Middle frontal gyrus (tissue), 1 donor: ENCODE measurements around the gene SGMS2.
"Not testable (repeated sequence)": the region's sequence is repeated elsewhere in the genome, so short reads cannot be mapped to it uniquely, and the experiment has no call there.

Experiments
- DNase-seq: peaks from one replicate; pipeline ENCODE4 v3.0.0-alpha.2; 2015; ENCODE audit warnings: low spot score; ENCODE audit errors: extremely low spot score

Gene SGMS2

GRCh38 chr4:107863850-107864371 lies 39.2 kb downstream of the SGMS2 start:
- no peak for DNase-seq

- no peak for DNase-seq
These were observed 42.0 kb downstream of the SGMS2 start for GRCh38 chr4:107866726-107867125.

- DNase-seq: no peak
These were observed 45.5 kb downstream of the SGMS2 start for GRCh38 chr4:107870236-107870635.

- no peak for DNase-seq
These were observed 46.4 kb downstream of the SGMS2 start for GRCh38 chr4:107870916-107871786.

GRCh38 chr4:107874024-107874423 lies 49.3 kb downstream of the SGMS2 start:
- DNase-seq: no peak

- DNase-seq: no peak
These were observed 51.4 kb downstream of the SGMS2 start for GRCh38 chr4:107876099-107876498.

GRCh38 chr4:107877361-107877760 lies 52.6 kb downstream of the SGMS2 start:
- DNase-seq: no peak

GRCh38 chr4:107885865-107886264 lies 61.1 kb downstream of the SGMS2 start:
- DNase-seq: no peak

- no peak for DNase-seq
These were observed 63.5 kb downstream of the SGMS2 start for GRCh38 chr4:107888237-107888636.

GRCh38 chr4:107890779-107891178 lies 66.0 kb downstream of the SGMS2 start:
- DNase-seq: no peak

- no peak for DNase-seq
These were observed 66.6 kb downstream of the SGMS2 start for GRCh38 chr4:107891299-107891698.

GRCh38 chr4:107893171-107894137 lies 68.7 kb downstream of the SGMS2 start:
- DNase-seq: no peak

GRCh38 chr4:107894138-107894603 lies 69.4 kb downstream of the SGMS2 start:
- DNase-seq: no peak

GRCh38 chr4:107896158-107896645 lies 71.5 kb downstream of the SGMS2 start:
- DNase-seq: no peak

GRCh38 chr4:107896646-107897045 lies 71.9 kb downstream of the SGMS2 start:
- no peak for DNase-seq

- no peak for DNase-seq
These were observed 73.1 kb downstream of the SGMS2 start for GRCh38 chr4:107897823-107898222.

- no peak for DNase-seq
These were observed 75.3 kb downstream of the SGMS2 start for GRCh38 chr4:107900067-107900466.

GRCh38 chr4:107900508-107900907 lies 75.8 kb downstream of the SGMS2 start:
- no peak for DNase-seq

GRCh38 chr4:107901213-107901934 lies 76.6 kb downstream of the SGMS2 start:
- DNase-seq: no peak

GRCh38 chr4:107902715-107903114 lies 78.0 kb downstream of the SGMS2 start:
- no peak for DNase-seq

GRCh38 chr4:107905082-107905481 lies 80.3 kb downstream of the SGMS2 start:
- not testable (repeated sequence) for DNase-seq
